ENCODE results near the gene PHF13.
"Not testable (repeated sequence)": the region's sequence is repeated elsewhere in the genome, so short reads cannot be mapped to it uniquely, and the experiment has no call there.

Gene PHF13

GRCh38 chr1:6660415-6661049 lies 47.0 kb downstream of the PHF13 start:
- DNase-seq (ENCODE audit: low read depth in 2 of 2), result no peak

GRCh38 chr1:6662468-6662867 lies 48.9 kb downstream of the PHF13 start:
- not testable (repeated sequence) for DNase-seq (ENCODE audit: low read depth in 2 of 2)

DNA sequence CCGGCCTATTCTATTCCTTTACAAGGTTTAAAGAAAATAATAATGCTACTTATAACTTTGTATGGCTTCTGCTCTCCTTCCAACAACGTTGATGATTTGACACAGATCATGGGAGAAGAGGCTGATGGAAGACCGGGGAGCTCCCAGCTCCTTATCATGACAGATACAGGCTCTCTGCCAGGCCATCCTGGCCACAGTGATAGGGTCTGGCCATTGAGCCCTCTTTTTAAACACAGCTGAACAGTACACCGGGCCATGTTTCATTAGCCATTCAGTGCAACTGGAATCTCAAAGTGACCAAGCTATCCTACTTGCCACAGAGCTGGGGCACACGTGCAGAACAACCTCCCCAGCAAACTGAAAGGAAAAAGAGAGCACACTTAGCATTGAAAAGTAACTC lies 53.2 kb downstream of the PHF13 start:
- DNase-seq (ENCODE audit: low read depth in 2 of 2), result no peak

- no peak for DNase-seq (ENCODE audit: low read depth in 2 of 2)
These were observed 53.6 kb downstream of the PHF13 start for GRCh38 chr1:6667139-6667538.

- no peak for DNase-seq (ENCODE audit: low read depth in 2 of 2)
These were observed 55.0 kb downstream of the PHF13 start for GRCh38 chr1:6668503-6668902.

DNA sequence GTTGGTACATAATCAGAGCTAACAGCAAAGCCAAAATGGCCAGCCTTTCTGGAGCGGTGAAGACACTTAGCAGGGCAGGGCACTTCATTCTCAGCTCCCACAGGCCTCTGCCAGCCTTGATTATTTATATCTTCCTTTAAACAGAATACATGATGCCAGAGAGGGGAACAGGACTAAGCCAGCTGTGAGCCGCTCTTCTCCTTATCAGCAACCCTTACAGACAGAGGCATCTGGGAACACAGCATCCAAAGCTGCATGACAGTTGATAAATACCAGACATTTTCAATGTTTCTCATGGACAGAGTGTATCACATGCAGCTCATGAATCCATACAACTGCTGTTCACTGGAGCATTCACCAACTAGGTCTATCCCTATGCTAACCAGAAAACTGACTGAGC lies 59.0 kb downstream of the PHF13 start:
- DNase-seq (ENCODE audit: low read depth in 2 of 2), result no peak

All from stimulated activated CD4-positive, alpha-beta T cell treated with anti-CD3 and anti-CD28 coated beads, Interleukin-1b, Interleukin-23, amount 100 ng/mL, for 4 hours (primary cell).